Measurements from ENCODE around the gene CLSTN2.

The CLSTN2 gene

GRCh38 chr3:140397847-140398246 is 462.9 kb downstream of the CLSTN2 start:
- TF ChIP-seq CTCF (IDR thresholded peaks at IDR 0.05; ENCODE audit: control insufficient read depth, insufficient read depth, low read depth, low read length, missing control alignments): no peak
- no peak for DNase-seq (ENCODE audit: low read depth)
- no peak overlapping the region for H3K4me3 ChIP-seq (ENCODE audit: control insufficient read depth, low read depth, low read length)

- no peak for TF ChIP-seq CTCF (IDR thresholded peaks at IDR 0.05; ENCODE audit: control insufficient read depth, insufficient read depth, low read depth, low read length, missing control alignments)
- no peak overlapping the region for H3K4me3 ChIP-seq (ENCODE audit: control insufficient read depth, low read depth, low read length)
- no peak for DNase-seq (ENCODE audit: low read depth)
These were observed 463.4 kb downstream of the CLSTN2 start for GRCh38 chr3:140398387-140398786.

- H3K4me3 ChIP-seq (ENCODE audit: control insufficient read depth, low read depth, low read length): no peak overlapping the region
- no peak for TF ChIP-seq CTCF (IDR thresholded peaks at IDR 0.05; ENCODE audit: control insufficient read depth, insufficient read depth, low read depth, low read length, missing control alignments)
- no peak for DNase-seq (ENCODE audit: low read depth)
These were observed 464.9 kb downstream of the CLSTN2 start for GRCh38 chr3:140399871-140400270.

- TF ChIP-seq CTCF (IDR thresholded peaks at IDR 0.05; ENCODE audit: control insufficient read depth, insufficient read depth, low read depth, low read length, missing control alignments): no peak
- no peak overlapping the region for H3K4me3 ChIP-seq (ENCODE audit: control insufficient read depth, low read depth, low read length)
- no peak for DNase-seq (ENCODE audit: low read depth)
These were observed 468.1 kb downstream of the CLSTN2 start for GRCh38 chr3:140403079-140403478.

- no peak overlapping the region for H3K4me3 ChIP-seq (ENCODE audit: control insufficient read depth, low read depth, low read length)
- TF ChIP-seq CTCF (IDR thresholded peaks at IDR 0.05; ENCODE audit: control insufficient read depth, insufficient read depth, low read depth, low read length, missing control alignments): no peak
- DNase-seq (ENCODE audit: low read depth): no peak
These were observed 468.6 kb downstream of the CLSTN2 start for GRCh38 chr3:140403608-140404007.

GRCh38 chr3:140406655-140407054 is 471.7 kb downstream of the CLSTN2 start:
- no peak for TF ChIP-seq CTCF (IDR thresholded peaks at IDR 0.05; ENCODE audit: control insufficient read depth, insufficient read depth, low read depth, low read length, missing control alignments)
- no peak for DNase-seq (ENCODE audit: low read depth)
- no peak overlapping the region for H3K4me3 ChIP-seq (ENCODE audit: control insufficient read depth, low read depth, low read length)

GRCh38 chr3:140408252-140408651 is 473.3 kb downstream of the CLSTN2 start:
- H3K4me3 ChIP-seq (ENCODE audit: control insufficient read depth, low read depth, low read length): no peak overlapping the region
- no peak for DNase-seq (ENCODE audit: low read depth)
- no peak for TF ChIP-seq CTCF (IDR thresholded peaks at IDR 0.05; ENCODE audit: control insufficient read depth, insufficient read depth, low read depth, low read length, missing control alignments)

Data from AG09309 (cell line).